NAMALWA (cell line): ENCODE results near the gene SLIT1.

ENCODE experiments used
- DNase-seq: peaks from one replicate; pipeline ENCODE4 v3.0.0-alpha.2; 2015; ENCODE audit warnings: low spot score

The SLIT1 gene

DNA sequence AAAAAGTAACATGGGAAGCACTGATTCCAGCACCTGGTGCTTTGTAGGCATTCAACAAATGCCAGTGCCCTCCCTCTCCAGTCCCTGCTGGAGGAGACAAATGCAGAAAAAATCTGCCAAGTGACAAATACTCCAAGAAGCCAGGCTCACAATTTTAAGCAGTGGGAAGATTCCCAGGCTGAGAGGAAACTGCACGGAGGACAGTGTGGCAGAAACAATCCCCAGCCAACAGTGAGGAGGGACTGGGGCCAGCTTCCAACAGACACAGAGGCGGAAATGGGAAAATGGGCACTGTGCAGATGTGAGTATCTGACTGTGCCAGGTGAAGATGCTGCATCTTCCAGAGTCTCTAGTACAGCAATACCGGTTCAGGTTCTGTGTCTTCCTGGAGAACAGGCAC lies 106.3 kb downstream of the SLIT1 start:
- no peak for DNase-seq

DNA sequence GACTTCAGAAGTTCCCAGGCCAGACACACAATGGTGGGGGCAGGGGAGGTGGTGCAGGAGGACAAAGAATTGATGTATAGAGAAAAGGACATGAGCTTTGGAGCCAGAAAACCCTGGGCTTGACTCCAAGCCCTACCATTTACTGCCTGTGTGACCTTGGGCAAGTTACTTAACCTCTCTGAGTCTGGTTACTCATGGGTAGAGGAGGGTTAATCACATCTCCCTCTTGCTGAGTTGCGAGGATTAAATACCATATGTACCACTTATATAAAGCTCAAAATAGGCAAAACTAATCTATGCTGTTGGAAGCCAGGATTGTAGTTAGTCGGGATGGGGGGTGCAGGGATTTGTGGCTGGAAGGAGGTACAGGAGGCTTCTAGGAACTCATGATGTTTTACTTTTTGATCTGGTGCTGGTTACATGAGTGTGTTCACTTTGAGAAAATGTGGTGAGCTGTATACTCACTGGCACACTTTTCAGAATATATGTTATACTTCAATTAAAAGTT lies 106.8 kb downstream of the SLIT1 start:
- DNase-seq, result no peak

DNA sequence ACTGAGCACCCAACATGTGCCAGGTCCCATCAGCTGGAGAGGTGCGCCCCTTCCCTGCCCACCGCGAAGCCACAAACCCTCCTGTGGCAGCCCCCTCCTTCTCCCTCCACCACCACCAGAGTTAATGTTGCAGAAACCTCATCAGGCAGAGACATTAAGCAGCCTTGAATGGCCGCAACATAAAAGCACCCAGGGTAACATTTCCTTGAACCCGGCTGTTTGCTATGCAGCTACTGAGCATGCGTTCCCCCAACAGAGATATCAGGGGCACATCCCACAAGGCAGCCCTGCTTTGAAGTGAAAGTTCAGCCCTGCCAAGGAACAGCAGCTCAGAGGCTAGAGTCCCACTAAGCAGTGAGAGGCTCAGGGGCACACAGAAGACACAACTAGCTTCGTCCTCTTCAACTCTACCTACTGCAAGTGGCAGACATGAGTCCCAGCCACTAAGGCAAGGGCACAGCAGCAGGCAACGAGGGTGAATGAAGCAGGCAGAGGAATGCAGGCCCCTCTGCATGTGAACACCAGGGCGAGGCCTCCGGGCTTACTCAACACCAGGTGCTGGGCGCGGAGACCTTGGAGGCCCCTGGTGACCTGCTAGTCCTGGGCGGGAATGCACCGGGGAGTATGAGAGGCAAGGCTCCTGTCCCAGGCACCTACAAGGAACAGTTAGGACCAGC lies 107.4 kb downstream of the SLIT1 start:
- DNase-seq, result no peak

DNA sequence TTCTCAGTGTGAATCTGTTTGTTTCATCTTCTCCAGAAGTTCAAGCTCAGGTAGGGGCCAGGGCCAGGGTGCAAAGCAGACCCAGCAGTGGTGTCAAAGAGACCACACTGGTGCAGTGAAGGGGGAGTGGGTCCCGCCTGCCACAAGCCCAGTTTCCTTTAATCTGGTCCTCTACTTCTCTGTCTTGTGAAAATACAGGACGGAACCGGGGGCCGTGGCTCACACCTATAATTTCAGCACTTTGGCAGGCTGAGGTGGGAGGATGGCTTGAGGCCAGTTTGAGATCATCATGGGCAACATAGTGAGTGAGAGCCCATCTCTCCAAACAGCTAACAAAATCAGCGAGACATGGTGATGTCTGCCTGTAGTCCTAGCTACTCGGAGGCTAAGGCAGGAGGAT lies 109.0 kb downstream of the SLIT1 start:
- DNase-seq, result no peak

DNA sequence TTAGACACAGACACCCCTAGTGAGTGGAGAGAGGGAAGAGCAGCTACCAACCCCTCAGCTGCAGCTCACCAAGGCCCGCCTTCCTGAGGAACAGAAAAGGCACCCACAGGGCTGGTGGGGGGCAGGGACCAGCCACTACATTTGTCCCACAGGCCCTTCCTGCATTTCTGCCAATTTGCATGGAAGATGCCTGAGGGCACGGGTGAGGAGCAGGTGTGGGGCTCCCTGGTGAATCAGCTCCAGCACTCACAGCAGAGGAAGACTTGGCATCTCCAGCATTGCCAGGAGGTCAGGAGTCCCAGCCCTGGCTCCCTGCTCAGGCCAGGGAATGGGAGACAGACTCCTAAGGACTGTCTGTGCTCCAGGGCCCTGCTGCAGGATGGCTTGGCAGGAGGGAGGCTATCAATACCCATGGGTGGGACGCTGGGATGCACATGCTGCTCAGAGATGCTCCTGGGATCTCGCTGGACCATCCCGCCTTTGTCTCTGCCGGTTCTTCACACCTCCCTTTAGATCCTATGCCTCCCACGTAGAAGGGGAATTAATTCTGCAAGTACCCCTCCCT lies 109.7 kb downstream of the SLIT1 start:
- DNase-seq, result no peak

DNA sequence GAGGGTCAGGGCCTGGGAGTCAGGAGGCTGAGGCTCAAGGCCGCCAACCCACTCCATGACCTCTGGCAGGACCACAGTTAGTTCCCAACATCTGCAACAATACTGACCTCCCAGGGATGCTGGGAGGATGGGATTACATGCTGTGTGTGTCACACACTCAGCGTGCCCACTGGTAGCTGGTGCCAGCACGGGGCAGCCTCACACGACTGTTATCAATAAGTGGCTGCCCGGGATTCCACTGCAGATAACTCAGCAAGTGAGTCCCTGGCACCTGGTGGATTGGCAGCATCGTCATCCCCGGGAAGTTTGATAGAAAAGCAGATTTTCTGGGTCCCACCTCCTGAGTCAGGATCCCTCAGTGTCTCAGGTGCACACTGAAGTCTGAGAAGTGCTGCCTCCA lies 110.3 kb downstream of the SLIT1 start:
- DNase-seq, result no peak

DNA sequence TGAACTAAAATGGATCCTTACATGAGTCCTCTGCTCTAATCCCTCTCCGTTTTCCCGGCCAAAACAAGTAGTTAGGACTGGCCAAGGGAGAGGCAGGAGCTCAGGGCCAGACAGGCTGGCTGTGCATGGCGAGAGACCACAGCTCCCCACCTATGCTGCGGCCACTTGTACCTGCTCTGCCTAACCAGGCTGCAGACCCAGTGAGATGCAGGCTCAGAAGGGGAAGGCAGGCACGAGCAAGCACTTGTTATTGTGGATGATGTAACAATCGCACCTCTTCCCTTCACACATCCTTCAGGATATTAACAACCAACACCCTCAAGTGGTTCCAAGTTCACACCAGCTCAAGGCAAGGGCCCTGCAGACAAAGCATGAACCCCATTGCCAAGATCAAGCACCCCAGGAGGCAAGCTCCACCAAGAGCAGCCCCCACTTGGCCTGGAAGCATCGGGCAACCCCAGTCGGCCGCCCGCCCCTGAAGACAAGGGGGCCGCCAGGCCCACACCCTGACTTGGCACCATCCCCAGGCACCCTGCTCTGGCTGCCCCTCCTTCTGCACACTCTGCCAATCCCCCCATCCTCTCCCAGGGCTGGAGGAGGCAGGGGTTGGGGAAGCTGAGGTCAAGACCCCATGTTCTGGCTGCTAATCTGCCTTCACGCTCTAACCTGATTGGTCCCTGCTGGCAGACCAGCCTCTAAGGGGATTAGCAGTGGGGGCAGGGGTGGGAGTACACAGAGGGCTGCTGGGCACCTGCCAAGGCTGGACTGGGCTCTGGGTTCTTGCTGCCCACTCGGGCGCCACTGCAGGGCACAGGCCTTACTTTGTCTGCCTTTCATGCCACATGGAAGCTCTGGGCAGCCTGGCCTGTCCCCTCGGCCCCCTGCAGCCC lies 111.3 kb downstream of the SLIT1 start:
- no peak for DNase-seq

DNA sequence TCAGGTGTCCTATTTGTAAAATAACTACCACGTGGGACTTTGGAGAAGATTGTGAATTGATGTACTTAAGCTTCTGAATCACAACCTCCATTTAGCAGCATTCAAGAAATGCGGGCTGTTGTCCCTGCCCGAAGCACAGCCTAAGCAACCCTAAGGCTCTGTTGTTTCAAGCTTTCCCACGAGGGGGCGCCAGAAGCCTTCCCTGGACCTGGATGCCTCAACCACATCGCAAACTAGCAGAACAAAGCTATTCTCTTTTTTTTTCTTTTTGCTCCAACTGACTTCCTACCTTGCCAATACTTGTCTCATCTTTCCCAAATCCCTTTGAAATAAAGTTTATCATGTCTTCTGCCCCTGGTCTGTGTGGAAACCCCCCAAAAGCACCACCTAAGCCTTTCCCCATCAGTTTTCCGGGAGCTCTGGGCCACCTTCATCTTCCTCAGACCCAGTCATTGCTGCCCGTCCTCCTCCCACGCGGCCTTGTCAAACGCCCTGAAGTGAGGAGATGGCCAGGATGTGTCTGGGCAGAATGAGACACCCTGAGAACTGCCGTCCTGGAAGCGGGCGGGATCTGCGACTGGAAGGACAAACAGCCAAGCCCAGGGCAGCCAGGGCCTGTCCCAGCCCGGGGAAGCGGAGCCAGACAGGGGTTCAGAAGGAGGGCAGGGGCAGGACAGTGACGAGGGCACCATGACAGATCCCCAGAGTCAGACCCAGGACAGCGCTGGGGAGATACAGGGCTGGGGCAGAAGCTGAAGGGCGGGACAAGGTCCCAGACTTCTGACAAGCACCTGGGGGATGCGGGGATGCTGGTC lies 112.7 kb downstream of the SLIT1 start:
- peak; percentile 88 for DNase-seq

DNA sequence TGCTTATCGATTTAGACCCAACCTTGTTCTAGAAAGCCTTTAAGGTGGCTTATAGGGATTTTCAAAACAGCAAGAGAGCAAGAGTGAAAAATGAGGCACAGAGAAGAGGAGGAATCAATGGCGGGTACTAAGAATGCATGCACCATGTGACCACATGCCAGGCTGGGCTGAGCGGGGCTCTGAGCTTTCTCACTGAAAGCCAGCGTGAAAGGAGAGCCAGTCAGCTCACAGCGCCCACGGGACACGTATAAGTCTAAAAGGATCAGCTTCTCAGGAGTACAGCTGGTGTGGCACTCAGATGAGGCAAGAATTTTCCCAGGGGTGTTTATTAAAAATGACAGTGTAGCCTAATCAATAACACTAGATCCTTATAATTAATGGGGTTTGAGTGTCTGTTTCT lies 114.3 kb downstream of the SLIT1 start:
- DNase-seq, result no peak

DNA sequence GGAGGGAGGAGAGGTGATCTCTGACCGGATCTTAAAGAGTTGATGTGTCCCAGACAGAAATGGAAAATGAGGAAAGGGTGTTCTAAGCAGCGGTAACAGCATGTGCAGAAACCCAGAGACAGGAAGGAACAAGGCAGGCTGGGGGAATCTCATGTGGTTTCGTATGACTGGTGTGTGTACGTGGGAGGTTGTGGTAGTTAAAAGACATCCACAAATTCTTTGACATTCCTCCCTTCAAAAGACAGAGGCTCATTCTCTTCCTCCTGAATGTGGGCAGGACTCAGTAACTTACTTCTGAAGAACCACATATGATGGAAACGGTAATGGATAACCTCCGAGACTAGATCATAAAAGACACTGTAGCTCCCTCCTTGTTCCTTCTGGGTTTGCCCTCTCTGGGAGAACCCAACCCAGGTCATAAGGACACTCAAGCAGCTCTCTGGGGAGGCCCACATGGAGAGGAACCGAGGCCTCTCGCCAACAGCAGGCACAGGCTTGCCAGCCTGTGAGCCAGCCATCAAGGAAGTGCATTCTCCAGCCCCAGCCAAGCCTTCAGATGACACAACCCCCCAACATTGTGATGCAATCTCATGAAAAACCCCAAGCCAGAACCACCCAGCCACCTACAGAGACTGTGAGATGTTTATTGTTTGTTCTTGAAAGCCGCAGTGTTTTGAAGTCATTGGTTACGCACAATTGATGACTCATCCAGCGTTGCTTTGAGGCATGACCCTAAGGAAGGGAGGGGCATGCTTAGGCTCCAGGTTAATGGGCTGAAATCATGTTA lies 116.0 kb downstream of the SLIT1 start:
- peak; percentile 18 for DNase-seq

DNA sequence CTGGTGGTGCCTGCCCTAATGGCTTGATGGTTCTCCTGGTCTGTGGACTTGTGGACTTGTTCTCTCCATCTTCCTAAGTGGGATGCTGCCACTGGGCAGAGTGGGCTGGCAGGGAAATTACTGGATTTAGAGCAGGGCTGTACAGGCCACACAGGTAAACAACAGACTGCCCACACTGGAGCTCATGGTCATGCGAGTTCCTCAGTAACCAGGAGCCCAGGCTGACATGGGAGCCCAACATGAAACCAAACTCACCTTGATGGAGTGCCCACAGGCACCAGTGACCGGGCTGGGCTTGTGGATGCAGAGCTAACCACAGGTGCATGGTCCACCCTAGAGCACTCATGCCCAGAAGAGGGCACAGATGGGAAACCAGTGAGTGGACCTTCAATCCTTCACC lies 116.7 kb downstream of the SLIT1 start:
- DNase-seq, result no peak

DNA sequence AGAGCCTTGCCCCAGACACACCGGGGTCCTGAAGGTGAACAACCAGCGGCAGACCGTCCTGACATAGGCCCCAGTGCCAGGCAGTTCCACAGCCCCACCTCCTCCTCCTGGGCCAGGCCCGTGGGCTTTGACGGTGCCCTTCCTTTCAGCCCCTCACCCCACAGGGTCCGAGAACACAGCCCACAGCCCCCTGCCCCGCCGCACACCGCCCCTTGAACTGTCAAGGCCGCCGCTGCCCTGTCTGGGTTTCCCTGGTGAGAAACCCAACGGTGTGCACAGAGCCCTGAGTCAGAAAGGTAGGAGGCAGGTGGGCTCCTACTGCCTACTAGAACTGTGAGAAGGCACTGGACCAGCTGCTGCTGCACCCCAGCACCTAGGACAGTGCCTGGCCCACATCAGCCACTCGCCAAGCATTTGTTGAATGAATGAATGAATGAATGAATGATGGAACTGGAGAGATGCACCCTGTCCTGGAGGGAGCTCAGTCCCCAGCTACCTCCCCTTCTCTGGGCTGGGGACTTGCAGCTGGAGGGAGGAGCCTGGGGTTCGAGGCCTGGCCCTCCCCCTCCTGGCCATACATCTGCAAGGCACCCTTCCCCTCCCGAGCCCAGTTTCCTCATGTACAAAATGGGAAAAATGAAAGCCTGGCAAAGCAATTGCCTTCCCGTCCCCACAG lies 117.9 kb downstream of the SLIT1 start:
- DNase-seq, result peak; percentile 24

DNA sequence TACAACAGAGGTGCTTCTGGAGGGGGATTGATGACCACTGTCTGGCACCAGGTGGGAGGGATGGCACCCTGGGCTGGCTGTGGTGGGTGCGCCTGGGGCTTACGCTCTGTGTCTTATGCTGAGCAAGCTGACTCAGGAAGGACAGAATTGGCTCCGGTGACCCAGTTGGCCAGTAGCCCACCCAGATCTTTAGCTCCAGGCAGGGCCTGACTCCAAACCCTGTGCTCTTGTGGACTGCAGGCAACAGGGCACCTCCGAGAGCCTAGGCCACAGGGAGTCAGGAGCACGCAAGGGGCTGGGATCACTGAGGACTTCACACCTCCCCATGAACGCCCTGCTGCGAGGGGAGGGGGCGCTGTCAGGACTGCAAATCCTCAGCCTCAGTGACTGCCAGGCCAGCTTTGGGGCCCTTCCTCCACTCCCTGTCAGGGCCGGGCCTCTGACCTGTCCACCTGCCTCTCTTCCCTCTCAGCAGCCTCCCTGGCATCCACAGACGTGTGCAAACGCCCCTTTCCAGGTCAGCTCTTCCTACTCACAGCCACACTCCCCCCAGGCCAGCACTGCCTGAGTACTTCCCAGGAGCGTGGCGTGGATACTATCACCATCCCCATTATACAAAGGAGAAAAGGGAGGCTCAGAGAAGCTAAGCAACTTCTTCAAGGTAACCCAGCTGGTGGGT lies 118.7 kb downstream of the SLIT1 start:
- DNase-seq, result no peak

DNA sequence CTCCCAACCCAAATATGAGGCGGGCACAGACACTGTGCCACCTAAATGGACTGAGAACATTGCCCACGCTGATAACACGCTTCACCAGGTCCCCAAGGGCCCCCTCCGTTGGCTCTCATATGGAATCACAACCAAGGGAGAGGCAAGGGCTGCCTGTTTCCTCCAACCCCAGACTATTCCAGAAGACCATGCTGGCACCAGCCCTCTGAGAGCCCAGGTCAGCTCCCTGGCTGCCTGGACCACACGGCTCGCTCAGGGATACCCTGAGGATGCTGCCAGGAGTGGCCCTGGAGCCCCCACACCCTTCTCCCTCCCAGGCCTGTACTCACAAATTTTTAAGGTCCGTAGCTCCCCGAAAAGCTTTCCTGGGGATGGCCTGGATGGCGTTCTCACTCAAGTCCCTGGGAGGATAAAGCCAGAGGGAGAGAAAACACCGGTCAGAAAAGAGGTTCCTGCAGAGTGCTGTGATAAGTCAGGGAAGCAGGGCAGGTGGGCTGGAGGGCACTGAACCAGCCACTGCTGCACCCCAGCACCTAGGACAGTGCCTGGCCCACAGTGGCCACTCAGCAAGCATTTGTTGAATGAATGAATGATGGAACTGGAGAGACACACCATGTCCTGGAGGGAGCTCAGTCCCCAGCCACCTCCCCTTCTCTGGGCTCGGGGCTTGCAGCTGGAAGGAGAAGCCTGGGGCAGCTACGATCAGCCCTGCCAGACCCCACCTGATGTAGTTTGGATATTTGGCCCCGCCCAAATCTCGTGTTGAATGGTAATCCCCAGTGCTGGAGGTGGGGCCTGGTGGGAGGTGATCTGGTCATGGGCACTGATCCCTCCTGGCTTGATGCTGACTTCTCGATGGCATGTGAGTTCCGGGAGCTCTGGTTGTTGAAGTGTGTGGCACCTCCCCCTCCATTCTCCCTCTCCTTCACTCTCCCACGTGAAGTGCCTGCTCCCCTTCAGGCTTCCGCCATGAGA lies 119.8 kb downstream of the SLIT1 start:
- DNase-seq, result peak; percentile 39

DNA sequence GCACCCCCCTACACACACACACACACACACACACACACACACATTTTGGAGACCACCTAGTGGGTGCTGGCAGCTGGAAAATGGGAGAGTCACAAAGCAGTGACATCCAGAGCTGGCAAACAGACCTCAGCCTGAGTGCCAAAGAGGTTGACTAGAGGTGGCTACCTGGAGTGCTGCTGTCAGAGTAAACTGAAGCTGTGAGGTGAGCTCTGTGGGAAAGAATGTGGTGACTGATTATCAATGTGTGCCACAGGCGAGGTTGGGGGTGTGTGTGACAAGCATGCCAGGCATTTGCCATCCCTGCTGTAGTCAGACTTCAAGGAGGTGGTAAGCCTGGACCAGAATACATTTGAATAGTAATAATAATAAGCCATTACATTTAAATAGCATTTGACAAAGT lies 120.6 kb downstream of the SLIT1 start:
- DNase-seq, result no peak

DNA sequence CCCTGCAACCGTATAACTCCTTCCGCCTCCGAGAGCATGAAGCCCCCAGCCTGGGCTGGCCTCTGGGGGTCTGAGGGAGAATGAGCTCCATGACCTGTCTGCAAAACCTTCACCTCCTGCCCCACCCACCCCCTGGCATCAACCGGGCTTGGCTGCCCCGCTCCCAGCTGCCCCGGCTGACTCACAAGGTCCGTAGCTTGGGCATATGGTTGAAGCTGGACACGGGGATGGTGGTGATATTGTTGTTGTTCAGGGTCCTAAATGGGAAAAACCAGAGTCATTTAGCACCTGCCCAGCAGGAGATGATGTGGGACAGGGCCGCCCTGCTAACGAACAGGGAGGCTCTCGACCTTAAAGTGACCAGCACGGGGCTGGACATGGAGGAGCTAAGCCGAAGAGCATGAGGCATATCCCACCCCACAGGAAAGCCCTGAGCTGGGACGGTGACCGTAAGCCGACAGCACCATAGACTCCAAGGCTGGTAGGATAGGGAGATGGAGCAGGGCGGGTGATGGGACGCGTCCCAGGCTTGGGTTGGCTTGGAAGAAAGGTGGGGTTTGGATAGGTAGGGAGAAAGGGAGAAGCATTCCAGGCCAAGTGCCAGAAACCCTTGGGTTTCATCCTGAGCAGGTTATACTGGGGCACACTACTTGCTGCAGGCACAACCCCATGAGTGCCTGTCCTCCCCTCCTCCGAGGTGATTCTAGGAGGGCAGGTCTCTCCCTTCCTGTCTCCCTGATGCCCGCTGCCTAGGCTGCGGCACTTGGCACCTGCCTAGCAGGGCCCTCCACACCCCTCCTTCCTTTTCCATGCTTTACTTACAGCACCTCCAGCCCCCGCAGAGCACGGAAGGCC lies 121.5 kb downstream of the SLIT1 start:
- no peak for DNase-seq

DNA sequence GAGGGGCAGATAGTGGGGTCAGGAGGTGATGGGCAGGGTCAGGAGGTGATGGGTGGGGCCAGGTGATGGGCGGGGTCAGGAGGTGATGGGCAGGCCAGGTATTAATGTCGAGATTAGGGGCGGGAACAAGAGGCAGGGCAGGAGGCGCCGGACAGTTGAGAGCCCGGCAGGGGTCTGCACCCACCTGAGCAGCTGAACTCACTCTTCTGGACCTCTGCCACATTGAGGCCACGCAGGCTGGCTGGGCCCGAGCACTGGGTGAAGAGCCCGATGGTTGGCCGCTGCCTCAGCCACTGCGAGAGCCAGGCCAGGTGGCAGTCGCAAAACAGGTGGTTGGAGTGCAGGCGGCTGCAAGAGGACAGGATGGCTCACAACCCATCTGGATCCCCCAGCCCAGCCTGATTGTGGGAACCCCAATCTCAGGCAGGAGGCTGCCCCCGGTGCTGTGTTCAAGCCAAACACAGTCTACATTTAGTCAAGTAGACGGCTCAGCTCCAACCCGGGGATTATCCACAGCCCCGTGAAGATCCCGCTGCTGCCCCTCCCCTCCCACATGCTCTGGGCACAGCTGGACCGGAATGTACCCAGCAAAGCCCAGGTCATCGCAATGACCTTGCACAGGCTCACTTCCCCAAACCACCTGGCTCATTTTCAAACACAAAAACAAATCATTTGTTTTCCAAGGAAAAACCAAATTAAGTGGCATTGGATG lies 122.3 kb downstream of the SLIT1 start:
- no peak for DNase-seq
